ENCODE measurements around the gene ZBTB7C.
A peak's percentile ranks its signal among the peaks of the same experiment; 100 is the strongest.
"Not testable (repeated sequence)": the region's sequence is repeated elsewhere in the genome, so short reads cannot be mapped to it uniquely, and the experiment has no call there.

The ZBTB7C gene

DNA sequence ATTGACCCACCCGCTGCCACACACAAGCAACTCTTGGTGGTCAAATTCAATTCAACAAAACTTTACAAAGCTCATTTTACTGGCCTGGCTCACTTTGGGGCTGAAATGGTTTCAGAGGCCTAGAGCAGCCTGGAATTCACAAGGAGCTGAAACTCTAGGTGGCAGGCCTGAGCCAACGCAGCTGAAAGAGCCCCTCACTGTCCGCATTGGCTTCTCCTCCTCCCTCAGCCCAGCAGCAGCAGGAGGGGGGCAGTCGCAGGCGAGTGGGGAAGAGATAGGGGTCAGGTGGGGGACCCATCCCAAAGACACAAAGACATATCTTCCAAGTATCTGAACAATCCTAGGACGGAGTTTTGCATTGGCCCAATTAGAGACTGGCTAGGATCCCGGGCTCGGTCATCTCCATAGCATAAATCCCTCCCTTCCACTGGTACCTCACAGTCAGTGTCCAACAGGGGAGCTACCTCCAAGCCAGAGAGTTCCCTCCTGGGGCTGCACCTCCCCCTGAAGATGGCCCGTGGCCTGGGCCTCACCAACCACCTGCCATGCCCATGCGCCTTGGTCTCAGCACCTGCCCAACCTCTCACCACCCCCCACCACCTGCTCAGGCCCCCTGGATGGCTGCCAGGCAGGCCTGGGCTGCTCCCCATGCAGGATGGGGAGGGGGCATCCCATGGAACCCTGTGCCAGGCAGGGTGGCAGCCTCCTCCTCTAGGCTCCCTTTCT, 113.4 kb downstream of the ZBTB7C start:
- no peak for DNase-seq

DNA sequence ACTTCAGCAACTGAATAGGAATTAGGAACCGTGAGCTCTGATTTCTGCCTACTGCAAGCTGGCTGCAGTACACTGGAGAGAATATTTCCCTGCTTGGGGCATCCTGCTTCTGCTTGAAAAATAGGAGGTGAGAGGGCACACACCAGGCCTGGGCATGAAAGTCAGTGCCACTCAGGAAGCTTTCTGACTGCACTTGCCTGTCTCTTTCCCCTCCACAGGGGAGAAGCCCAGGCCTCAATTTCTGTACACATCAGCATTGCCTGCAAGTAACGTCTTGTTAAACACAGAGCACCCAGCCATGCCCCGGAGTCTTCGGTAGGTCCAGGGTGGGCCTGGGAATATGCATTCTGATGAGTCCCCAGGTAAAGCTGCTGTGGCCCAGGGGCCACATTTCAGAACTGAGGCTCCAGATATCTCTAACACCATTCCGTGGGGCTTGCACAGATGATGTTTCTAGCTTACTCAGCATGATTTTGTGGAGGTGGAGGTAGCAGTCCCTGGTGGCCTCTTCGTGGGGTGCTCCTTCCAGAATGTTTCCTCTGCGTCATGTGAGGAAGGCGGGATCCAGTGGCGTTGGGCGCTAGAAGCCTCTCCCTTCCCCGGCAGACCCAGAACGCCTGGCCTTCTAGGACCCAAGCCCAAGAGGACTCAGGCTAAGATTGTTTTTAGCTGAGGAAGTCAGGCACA, 114.1 kb downstream of the ZBTB7C start:
- DNase-seq = no peak

DNA sequence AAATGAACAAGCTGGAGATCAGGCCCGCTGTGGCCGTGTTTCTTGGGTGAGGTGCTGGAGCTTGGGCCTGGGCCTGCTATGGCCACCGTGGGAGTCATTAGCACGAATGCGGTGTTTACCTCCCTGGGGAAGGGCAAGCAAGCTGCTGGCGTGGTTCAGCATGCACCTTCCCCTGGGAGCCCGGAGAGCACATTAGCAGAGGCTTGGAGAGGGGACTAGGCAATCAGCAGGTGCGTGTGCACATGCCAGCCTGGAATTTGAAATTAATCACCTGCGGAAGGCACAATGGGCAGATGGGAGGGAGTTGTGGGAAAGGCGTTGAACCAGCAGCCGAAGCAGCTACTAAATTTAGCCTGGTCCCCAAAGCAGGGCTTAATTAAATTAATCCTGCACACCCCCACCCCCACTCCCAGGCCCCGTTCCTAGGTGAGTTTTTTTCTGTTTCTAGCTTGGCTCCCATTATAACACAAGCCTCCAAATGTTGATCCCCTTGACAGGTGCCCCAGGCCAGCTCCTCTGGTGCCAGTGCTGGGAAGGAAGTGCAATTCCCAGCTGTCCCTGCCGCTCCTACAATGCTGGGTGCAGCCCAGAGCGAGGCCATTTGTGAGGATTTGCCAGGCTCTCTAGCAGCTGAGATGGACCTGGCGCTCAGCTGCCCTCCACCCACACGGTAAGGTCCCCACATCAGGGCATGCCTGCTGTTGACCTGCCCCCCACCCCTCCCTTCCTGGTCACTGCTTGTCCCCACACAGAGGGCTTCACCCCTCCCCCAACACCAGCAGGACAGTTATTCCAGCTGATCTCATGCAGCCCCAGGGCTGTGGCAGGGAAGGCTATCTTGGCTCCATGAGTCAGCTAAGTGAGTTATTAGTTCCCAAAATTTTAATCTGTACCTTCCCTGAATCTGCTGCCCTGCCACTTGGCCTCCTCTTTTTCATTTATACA, 115.0 kb downstream of the ZBTB7C start:
- peak in 2 of 14 donors; percentile 21 to 52 for DNase-seq

DNA sequence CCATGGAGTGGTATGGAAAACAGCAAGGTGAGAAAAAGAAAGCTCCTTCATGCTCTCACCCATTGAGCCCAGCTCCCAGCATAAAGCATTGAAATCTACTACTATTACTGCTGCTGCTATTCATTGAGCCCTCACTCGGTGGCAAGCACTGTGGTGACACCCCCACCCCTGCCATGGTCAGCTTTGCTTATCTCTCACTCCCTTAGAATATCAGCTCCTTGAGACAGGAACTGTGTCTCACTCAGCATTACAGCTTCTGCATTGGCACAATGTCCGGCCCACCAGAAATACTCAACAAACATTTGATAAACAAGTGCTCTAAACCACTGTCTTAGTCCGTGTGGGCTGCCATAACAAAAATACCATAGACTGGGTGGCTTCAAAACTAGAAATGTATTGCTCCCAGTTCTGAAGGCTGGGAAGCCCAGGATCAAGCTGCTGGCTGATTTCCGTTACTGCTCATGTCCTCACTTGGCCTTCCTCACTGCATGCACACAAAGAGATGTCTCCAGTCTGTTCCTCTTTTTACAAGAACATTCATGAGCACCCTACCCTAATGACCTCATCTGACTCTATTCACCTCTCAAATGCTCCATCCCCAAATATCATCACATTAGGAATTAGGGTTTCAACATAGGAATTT, 116.3 kb downstream of the ZBTB7C start:
- DNase-seq = no peak

DNA sequence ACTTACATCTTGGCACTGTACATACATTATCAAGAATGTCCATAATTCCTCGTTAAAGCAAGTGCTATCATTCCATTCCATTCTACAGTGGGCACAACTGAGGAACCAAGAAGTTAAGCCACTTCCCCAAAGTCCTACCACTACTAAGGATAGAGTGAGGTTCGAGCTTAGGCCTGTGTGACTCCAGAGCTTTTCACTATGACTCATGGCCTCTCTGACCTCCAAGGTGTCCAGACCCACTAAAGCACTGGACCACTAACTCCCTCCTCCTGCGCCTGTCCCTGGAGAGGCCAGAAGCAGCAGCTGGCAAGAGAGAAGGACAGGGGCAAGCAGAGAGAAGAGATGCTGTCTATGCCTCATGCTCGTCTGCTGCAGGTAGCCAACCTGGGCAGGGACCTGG, 117.0 kb downstream of the ZBTB7C start:
- DNase-seq = no peak

DNA sequence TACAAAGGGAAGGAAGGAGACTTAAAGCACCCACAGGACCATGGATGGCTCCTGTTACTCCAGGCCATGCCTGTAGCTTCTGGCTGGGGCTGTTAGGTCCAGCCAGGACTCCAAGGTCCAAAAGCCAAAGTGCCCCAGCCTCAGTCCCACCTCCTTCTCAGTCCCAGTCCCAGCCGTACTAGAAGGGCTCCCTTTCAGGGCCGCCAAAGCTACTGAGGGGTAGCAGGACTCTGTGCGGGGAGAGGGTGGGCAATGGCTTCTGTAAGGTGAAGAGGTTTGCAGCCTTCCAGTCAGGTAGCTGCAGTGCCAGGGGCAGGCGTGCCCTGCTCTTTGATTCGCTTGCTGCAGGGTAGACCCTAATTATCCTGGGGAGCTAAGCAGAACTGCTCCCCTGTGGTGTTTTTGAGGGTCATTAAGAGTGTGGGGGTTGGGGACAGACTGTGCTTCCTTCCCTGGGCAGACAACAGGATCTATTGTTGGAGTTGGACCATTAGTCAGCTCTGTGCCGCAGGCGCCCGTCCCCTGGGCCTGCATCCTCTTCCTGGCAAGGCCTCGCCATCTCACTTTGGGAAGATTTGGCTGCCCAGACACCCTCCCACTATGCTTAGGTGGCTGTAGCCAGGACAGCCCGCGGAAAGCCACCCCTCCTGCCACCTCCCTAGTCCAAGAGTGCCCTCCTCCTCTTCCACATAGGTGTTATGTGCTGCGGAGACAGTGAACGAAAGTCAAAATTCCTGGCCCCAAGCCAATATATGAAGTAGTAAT, 118.8 kb downstream of the ZBTB7C start:
- DNase-seq = peak in 6 of 14 donors; percentile 16 to 73 (median 24)

DNA sequence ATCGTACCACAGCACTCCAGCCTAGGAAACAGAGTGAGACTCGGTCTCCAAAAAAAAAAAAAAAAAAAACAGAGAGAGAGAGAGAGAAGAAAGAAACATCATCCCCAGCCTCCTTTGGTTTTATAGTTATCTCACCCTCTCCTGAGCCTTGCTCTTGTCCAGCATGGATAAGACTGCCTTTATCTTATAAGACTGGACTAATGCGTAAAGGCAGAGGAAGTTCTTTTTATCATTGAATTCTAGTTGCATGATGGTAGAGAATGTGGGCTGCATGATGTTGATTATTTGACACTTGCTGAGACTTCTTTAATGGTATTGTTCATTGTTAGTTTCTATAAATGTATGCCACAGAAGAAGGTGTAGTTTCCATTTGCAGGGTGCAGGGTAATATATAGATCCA, 124.4 kb downstream of the ZBTB7C start:
- no peak for DNase-seq

DNA sequence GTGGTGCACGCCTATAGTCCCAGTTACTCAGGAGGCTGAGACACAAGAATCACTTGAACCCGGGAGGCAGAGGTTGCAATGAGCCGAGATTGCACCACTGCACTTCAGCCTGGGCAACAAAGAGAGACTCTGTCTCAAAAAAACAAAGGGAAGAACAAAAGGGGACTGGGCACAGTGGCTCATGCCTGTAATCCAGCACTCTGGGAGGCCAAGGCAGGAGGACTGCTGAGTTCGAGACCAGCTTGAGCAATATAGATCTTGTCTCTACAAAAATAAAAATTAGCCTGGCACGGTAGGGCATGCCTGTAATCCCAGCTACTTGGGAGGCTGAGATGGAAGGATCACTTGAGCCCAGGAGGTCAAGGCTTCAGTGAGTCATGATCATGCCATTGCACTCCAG, 125.2 kb downstream of the ZBTB7C start:
- DNase-seq = not testable (repeated sequence)

DNA sequence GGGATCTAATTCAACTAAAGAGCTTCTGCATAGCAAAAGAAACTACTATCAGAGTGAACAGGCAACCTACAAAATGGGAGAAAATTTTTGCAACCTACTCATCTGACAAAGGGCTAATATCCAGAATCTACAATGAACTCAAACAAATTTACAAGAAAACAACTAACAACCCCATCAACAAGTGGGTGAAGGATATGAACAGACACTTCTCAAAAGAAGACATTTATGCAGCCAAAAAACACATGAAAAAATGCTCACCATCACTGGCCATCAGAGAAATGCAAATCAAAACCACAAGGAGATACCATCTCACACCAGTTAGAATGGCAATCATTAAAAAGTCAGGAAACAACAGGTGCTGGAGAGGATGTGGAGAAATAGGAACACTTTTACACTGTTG, 127.7 kb downstream of the ZBTB7C start:
- DNase-seq = not testable (repeated sequence)

DNA sequence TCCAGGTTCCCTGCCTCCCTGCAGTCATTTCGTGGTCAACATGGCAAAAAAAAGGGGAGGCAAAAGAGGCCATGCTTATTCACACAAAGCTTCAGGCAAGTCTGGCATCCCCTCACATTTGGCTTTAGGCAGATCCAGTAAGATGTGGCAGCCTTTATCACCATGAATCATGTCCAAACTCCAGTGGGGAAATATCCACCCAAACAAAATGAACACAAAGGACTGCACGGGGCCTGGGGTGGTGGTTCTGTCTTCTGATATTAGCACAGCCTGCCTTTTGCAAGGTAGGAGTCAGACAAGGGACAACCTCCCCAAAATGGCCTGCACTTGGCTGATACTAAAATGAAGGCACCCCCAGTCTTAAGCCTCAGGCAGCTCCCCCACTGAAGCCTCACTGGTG, 129.9 kb downstream of the ZBTB7C start:
- DNase-seq = no peak

DNA sequence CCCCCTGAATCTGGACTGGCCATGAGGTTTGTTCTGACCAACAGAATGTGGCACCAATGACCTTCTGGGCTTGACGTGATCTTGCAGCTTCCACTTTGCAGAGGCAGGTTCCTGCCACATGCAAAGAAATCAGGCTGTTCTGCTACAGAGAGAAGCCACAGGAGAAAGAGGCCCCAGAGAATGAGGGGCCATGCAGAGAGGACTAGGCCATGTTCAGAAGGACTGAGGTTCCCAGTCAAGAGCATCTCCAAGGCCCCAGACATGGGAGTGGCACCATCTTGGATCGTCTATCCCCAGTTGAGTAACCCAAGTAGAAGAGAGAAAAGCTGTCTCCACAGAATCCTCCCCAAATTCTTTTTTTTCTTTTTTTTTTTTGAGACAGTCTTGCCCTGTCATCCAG, 131.1 kb downstream of the ZBTB7C start:
- DNase-seq = no peak

DNA sequence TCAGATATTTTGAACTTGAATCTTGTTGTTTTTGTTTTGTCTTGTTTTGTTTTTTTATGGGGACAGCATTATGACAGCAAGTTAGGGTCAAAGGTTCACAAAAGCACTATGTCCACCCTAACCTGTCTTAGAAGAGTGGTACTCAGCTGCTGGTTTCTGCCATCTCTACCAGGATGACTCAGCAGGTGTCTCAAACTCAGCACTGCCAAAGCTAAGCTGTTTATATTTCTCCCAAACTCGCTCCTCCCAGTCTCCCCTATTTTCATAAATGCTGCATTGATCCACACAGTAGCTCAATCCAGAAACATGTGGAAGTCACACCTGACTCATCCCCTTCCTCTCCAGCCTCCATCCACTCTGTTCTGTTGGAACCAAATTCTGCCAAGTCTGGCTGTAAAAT, 134.9 kb downstream of the ZBTB7C start:
- DNase-seq = no peak

DNA sequence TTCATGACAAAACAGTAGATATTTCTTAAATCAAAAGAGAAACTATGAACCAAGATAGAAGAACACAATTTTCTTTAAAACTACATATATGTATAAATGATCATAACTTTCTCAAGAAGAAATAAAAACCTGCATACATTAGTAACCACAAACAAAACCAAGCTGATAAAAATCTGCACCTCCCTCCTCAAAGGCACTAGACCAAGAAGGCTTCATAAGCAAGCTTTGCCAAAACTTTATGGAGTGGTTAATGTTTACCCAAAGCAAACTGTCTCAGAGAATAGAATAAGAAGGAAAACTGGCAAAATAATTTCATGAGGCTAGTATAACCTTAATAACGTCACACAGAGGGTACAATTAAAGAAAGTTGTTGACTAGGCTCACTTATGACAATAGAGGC, 138.3 kb downstream of the ZBTB7C start:
- DNase-seq = no peak

DNA sequence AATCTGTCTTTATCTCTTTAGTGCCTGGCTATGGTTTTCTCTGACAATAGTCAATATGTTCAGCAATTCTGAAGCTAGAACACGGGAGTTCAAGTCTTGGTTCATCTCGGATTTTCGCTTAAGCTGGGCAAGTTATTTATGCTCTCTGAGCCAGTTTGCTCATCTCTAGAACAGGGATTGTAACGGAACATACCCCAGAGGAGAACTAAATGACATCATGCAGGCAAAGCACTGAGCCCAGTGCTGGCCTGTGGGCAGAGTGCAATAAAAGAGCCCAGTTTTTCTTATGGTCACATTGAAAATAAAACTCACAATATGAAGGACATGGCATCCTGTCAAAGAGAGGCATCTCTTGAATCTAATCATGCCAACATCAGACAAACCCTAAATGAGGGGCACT, 143.9 kb downstream of the ZBTB7C start:
- no peak for DNase-seq

DNA sequence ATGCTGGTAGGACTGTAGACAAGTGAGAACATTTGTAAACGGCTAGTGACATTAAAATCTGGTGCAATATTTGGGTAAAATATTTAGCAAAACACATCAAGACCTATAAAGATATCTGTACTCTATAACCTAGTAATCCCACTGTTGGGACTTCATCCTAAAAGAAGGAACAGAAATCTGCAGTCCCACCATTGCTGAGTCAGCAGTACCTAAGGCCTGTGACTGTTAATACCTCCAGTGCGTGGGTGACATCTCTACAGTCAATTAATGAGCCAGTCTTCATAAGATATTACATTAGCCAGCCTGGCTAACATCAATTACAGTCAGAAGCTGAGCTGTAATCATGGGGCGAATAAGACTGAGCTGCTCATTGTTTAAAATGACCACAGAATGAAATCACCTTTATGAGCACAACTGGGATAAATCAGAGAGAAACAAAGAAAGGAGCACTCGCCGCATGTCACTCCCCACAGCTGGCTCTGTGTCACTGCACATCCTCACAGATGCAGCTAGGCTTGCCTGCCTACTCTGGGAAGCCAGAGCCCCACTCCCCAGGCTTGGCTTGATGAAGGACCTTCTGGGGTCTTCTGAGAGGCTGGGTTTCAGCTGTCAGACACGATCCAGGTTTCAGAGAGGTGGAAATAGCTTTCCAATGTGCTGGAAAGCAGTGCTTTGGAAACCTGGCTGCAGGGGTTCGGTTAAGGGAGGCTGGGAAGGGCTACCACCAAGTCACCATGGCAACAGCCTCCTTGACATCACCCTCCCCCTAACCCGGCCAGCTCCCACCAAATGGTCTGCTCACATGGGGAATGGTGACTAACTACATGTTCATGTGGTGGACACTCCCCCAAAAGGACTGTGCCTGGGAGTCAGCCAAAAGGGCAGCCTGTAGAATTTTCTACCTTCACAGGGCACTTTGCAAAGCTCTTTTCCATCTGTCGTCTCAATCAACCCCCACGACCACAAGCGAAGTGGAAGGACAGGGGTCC, 145.0 kb downstream of the ZBTB7C start:
- DNase-seq = peak in 2 of 14 donors; percentile 18 to 29

DNA sequence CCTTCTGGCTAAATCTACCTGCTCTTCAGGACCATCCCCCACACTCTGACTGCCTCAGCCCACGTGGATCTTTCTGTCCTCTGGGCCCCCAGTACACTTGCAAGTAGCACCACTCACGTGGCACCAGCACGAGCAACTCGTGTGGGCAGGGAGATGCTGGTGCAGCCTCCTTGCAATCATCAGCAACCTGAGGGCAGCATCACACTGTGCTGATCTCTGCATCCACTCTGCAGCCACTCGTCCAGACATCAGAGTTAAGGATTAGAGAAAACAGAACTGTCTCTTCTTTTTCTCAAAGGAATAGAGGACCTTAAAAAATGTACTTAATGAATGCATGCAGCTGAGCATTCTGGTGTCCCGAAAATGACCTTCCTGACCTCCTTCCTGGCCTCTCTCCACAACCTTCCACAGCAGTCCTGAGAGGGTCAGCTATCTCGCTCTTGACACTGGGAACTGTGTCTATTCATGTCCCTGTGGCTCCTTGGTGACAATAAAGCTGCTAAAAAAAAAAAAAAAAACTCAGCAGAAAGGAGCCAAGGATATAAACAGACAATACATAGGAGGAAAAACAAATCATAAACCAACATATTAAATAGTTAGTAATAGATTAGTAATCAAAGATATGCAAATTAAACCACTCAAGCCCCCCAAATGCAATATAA, 145.9 kb downstream of the ZBTB7C start:
- DNase-seq = no peak

DNA sequence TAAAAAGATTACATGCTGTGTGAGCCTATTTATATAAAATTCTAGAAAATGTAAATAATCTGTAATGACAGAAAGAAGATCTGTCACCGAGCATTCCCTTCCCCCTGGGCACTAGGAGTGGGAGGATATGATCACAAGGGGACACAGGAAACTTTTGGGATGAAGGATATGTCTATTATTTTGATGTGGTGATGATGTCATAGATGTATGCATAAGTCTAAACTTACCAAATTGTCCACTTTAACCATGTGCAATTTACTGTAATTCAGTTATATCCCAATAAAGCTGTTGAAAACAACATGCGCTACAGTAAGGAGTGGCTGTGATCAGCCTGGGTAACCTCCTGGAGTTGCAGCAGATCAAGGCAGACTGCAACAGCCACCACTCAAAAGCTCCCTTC, 148.9 kb downstream of the ZBTB7C start:
- DNase-seq = no peak

DNA sequence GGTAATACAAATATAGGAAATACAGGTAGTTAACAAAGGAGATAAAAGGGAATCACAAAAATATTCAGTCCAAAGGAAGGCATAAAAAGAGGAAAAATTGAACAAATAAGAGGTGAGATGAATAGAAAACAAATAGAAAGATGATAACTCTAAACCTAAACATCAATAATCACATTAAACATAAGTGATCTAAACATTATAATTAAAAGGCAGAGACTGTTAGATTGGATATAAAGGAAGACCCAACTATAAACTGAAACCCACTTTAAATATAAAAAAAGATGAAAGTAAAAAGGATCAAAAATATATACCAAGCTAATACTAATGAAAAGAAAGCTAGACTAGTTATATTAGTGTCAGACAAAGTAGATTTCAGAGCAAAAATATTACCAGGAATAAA, 152.3 kb downstream of the ZBTB7C start:
- no peak for DNase-seq

DNA sequence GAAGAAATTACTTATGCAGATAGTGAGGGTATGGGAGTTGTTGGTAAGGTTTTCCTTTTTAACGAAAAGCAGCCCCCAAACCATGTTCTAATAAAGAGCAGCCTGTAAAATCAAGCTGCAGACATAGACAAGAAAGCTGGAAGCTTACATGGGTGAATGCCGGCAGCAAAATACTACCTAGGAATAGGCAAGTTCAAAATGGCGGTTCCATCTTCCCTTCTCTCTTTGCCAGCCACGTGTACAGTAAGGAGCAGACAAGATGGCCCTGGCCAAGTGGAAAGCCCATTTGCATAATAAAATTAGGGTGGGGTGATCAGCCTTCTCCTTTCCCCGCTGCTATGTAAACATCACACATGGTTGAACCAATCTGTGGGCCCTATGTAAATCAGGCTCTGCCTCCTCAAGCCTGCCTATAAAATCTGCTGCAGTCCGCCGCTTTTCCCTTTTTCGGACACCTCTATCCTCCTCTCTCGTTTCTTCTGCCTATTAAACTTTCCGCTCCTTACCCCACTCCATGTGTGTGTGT, 155.0 kb downstream of the ZBTB7C start:
- no peak for DNase-seq

DNA sequence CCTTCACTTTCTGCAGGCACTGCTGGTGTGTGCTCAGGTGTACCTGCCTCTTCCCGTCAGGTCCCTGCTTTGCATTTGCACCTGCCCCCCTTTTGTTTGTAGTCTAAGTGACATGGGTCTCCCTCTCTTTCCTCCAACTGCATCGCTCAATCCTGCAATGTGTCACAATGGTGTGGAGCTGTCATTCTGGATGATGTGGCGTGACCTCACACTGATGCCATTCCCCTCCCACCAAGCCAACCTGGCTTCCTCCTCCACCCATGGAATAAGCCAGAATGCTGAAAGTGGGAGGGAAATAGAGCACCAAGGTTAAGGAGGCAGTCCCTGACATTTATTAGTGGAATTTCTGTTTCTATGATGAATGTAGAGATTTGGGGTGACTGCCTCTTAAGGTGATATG, 156.7 kb downstream of the ZBTB7C start:
- DNase-seq = no peak
